Left lung (tissue), 10 donors: ENCODE data around the gene NT5C. TPM values are rescaled to one million over a fixed set of nuclear protein-coding genes. Genes with fewer than 3 reads are reported as not detected.
A peak's percentile ranks its signal among the peaks of the same experiment; 100 is the strongest.

Source experiments
- ATAC-seq: fragments of 200-7000 bp; cut with Tn5 transposase; one replicate; pipeline ENCODE4 v1.9.1; 2020; ENCODE audit warnings: moderate library complexity
- DNase-seq, 4 donors: peaks; one replicate each; pipeline ENCODE4 v3.0.0-alpha.2; 2013 to 2020
- H3K27ac ChIP-seq, 2 donors: fragments of 200-600 bp; sonication (generic) in 1 of 2; one replicate each; pipeline versions ENCODE4 v1.5.0 to v1.8.0; 2020 to 2021
- H3K27me3 ChIP-seq, 2 donors: fragments of 200-600 bp; sonication (generic) in 1 of 2; one replicate each; pipeline versions ENCODE4 v1.5.0 to v1.8.0; 2020 to 2021
- H3K36me3 ChIP-seq, 2 donors: fragments of 200-600 bp; sonication (generic) in 1 of 2; one replicate each; pipeline versions ENCODE4 v1.5.0 to v1.8.0; 2020 to 2021
- H3K4me1 ChIP-seq, 2 donors: fragments of 200-600 bp; one replicate each; pipeline ENCODE4 v1.8.0; 2021
- H3K4me3 ChIP-seq, 2 donors: fragments of 200-600 bp; sonication (generic) in 1 of 2; one replicate each; pipeline versions ENCODE4 v1.5.0 to v1.8.0; 2020 to 2021; ENCODE audit warnings: mild to moderate bottlenecking in 1 of 2
- H3K9me3 ChIP-seq, 2 donors: fragments of 200-600 bp; sonication (generic) in 1 of 2; one replicate each; pipeline versions ENCODE4 v1.5.0 to v1.8.0; 2020 to 2021
- CTCF ChIP-seq, 2 donors: fragments of 200-600 bp; sonication (generic) in 1 of 2; IDR thresholded peaks; one replicate each; pipeline versions ENCODE4 v1.5.0 to v1.8.0; 2021; ENCODE audit warnings: antibody characterized with exemption in 2 of 2
- intact Hi-C, 2 donors: fragments of 100-400 bp; cut with DNase I; formaldehyde crosslinking; loops; one replicate each; pipeline versions ENCODE4 v1.11.2 to v1.14.2; 2022
- polyA plus RNA-seq, 6 donors: library from polyadenylated mRNA; unstranded; fragments of 120-200 nt; gene quantifications; one replicate each; pipeline ENCODE4 v1.2.1, GENCODE V29; 2013; ENCODE audit not compliant: insufficient read length in 6 of 6
- total RNA-seq, 2 donors: library from RNA; stranded (reverse); fragmentation: NEBNext Ultra II Directional; extraction: Animal tissue kit (Norgen Biotek cat#: 25700); gene quantifications; one replicate each; pipeline ENCODE4 v1.2.1, GENCODE V29; 2021
- donor health status: DM: no; HTN: yes; CAD: no.
- donor health status: DM: no; HTN: no; CAD: no.

NT5C gene
- total and polyA plus RNA-seq, 8 donors, result 26.0 to 56.2 (median 42.8) TPM

GRCh38 chr17:75087558-75088453, 43.7 kb downstream of the NT5C start, which contains the start of gene SLC16A5:
TSS of gene SLC16A5 (plus strand) at chr17:75087954. CDS start at chr17:75093637, 5,683 bp downstream.
- Histone ChIP-seq H3K27ac (peak within 1 kb of the TSS; percentile 96 to 98), H3K36me3 (no peaks in the 10 kb centered on the region), H3K4me1 (peaks cover 29 to 80% of the 10 kb centered on the region in 2 donors), H3K27me3 (no peaks in the 10 kb centered on the region), H3K4me3 (peak within 1 kb of the TSS; percentile 62 to 71), H3K9me3 (no peaks in the 10 kb centered on the region)
- ATAC-seq, result peak; percentile 90
- no peak for TF ChIP-seq CTCF (IDR thresholded peaks at IDR 0.05)
- intact Hi-C loops, result no loop called here
- peak; percentile 75 to 100 (median 94) for DNase-seq

GRCh38 chr17:75087182-75087557, 44.4 kb downstream of the NT5C start:
- TF ChIP-seq CTCF (IDR thresholded peaks at IDR 0.05), result no peak
- Histone ChIP-seq H3K4me1 (peaks cover 29 to 74% of the 10 kb centered on the region in 2 donors), H3K4me3 (peak overlapping the region; percentile 62 to 71), H3K27ac (peak overlapping the region; percentile 96 to 98), H3K27me3 (no peaks in the 10 kb centered on the region), H3K9me3 (no peaks in the 10 kb centered on the region), H3K36me3 (no peaks in the 10 kb centered on the region)
- intact Hi-C loops, result no loop called here
- ATAC-seq (peak; percentile 1), DNase-seq (no peak)

- peak; percentile 7 for ATAC-seq
These were observed 44.9 kb downstream of the NT5C start for GRCh38 chr17:75086496-75087181.

GRCh38 chr17:75084039-75084660, 47.4 kb downstream of the NT5C start:
- H3K36me3 ChIP-seq, result no peaks in the 10 kb centered on the region
- H3K27me3 ChIP-seq, result no peaks in the 10 kb centered on the region
- ATAC-seq, result no peak
- TF ChIP-seq CTCF (IDR thresholded peaks at IDR 0.05), result no peak
- no peaks in the 10 kb centered on the region for H3K9me3 ChIP-seq
- no peak for DNase-seq
- intact Hi-C loops, result no loop called here
- H3K4me1 ChIP-seq, result peaks cover 14 to 67% of the 10 kb centered on the region in 2 donors
- H3K27ac ChIP-seq, result no peak overlapping the region
- no peak overlapping the region for H3K4me3 ChIP-seq

More at GRCh38 chr17:75086496-75087181, 44.9 kb downstream of the NT5C start:
- TF ChIP-seq CTCF (IDR thresholded peaks at IDR 0.05), result no peak
- Histone ChIP-seq H3K36me3 (no peaks in the 10 kb centered on the region), H3K27ac (peak overlapping the region; percentile 96 to 98), H3K4me1 (peaks cover 27 to 69% of the 10 kb centered on the region in 2 donors), H3K9me3 (no peaks in the 10 kb centered on the region), H3K27me3 (no peaks in the 10 kb centered on the region), H3K4me3 (peak overlapping the region in 1 of 2 donors; percentile 71)
- intact Hi-C loops, result no loop called here
- no peak for DNase-seq
